ENCODE data around the gene NDUFA9. TPM values are rescaled to one million over a fixed set of nuclear protein-coding genes. Genes with fewer than 3 reads are reported as not detected.

The NDUFA9 gene
- 10 to 100 TPM; 40.0 to 90.3 TPM for total RNA-seq

GRCh38 chr12:4648501-4649357 is at the start of gene NDUFA9, which contains the start of gene AKAP3:
TSS of gene NDUFA9 (plus strand) at chr12:4649114. CDS start at chr12:4649127, 13 bp downstream.
TSS of gene AKAP3 (minus strand) at chr12:4649051. CDS start at chr12:4638196, 10,855 bp downstream.
- Histone ChIP-seq H3K4me1 (peaks cover 0 to 45% of the 10 kb centered on the region in 2 donors), H3K27ac (peak within 1 kb of the TSS; percentile 79 to 84), H3K27me3 (no peaks in the 10 kb centered on the region), H3K4me3 (peak within 1 kb of the TSS; percentile 71 to 85), H3K36me3 (peaks cover under 1% of the 10 kb centered on the region), H3K9me3 (no peaks in the 10 kb centered on the region)
- TF ChIP-seq CTCF (IDR thresholded peaks at IDR 0.05) = no peak
- peak; percentile 86 for DNase-seq (ENCODE audit: low spot score)

- no peaks in the 10 kb centered on the region for H3K36me3 ChIP-seq
- H3K27me3 ChIP-seq = no peaks in the 10 kb centered on the region
- no peaks in the 10 kb centered on the region for H3K9me3 ChIP-seq
- no peak for TF ChIP-seq CTCF (IDR thresholded peaks at IDR 0.05)
- H3K27ac ChIP-seq = no peak overlapping the region
- no peak for DNase-seq (ENCODE audit: low spot score)
- peaks cover 0 to 18% of the 10 kb centered on the region in 2 donors for H3K4me1 ChIP-seq
- no peak overlapping the region for H3K4me3 ChIP-seq
Observed at GRCh38 chr12:4603421-4603820, 45.5 kb upstream of the NDUFA9 start.

DNA sequence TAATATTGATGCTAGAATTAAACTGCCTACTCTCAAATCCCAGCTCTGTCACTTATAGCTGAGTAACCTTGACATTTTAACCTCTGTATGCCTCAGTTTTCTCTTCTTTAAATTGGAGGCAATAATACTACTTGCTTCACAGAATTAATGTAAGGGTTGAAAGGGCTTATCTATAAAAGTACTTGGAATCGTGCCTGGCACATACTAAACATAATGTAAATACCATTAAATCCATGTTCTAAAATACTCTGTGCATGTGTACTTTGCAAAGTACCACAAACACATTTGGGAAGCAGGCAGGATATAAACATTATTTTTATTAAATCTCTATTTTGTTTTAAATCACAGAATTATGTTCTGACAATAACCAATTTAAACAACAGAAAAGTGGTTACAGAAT is 45.0 kb upstream of the NDUFA9 start:
- Histone ChIP-seq H3K27me3 (no peaks in the 10 kb centered on the region), H3K9me3 (no peaks in the 10 kb centered on the region)

GRCh38 chr12:4604684-4605193 is 44.2 kb upstream of the NDUFA9 start:
- peak overlapping the region; percentile 76 for H3K4me3 ChIP-seq
- H3K27me3 ChIP-seq = no peaks in the 10 kb centered on the region
- peaks cover 0 to 18% of the 10 kb centered on the region in 2 donors for H3K4me1 ChIP-seq
- peak; percentile 87 for DNase-seq (ENCODE audit: low spot score)
- peak overlapping the region; percentile 70 to 74 for H3K27ac ChIP-seq
- peak; percentile 99 for TF ChIP-seq CTCF (IDR thresholded peaks at IDR 0.05)
- H3K36me3 ChIP-seq = no peaks in the 10 kb centered on the region
- no peaks in the 10 kb centered on the region for H3K9me3 ChIP-seq

More for the DNA sequence above, 45.0 kb upstream of the NDUFA9 start:
- TF ChIP-seq CTCF (IDR thresholded peaks at IDR 0.05) = no peak
- no peak for DNase-seq (ENCODE audit: low spot score)
- Histone ChIP-seq H3K4me3 (no peak overlapping the region), H3K27ac (no peak overlapping the region), H3K36me3 (no peaks in the 10 kb centered on the region), H3K4me1 (peaks cover 0 to 18% of the 10 kb centered on the region in 2 donors)

DNA sequence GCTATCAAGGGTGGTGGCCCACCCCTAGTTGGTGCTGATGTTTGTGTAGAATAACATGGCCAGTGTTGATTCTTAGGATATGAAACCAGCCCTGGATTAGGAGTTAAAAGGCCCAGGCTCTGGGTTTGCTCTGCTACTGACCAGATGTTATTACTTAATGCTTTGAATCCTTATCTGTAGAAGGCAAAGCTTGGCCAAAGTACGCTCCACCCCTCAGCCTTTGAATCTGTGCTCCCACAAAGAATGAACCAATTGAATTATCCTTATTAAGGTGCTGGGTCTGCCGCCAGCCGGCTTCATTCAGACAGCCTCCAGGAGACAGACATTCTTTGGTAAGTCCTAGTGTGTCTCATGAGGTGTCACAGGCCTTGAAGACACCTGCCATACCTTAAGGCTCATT is 41.9 kb upstream of the NDUFA9 start:
- H3K36me3 ChIP-seq = peaks cover 16% of the 10 kb centered on the region
- H3K27me3 ChIP-seq = no peaks in the 10 kb centered on the region
- no peak overlapping the region for H3K4me3 ChIP-seq
- H3K27ac ChIP-seq = no peak overlapping the region
- H3K9me3 ChIP-seq = no peaks in the 10 kb centered on the region
- peaks cover 0 to 18% of the 10 kb centered on the region in 2 donors for H3K4me1 ChIP-seq
- no peak for TF ChIP-seq CTCF (IDR thresholded peaks at IDR 0.05)
- DNase-seq (ENCODE audit: low spot score) = no peak

All from right atrium auricular region (tissue), 2 donors.